Breast epithelium (tissue), 4 donors: ENCODE measurements around the gene PTPN9. TPM values are rescaled to one million over a fixed set of nuclear protein-coding genes. Genes with fewer than 3 reads are reported as not detected.
A peak's percentile ranks its signal among the peaks of the same experiment; 100 is the strongest.

ENCODE experiments used
- DNase-seq, 2 donors: peaks; one replicate each; pipeline ENCODE4 v3.0.0-alpha.2; 2019; ENCODE audit warnings: low spot score in 2 of 2
- H3K27ac ChIP-seq, 2 donors: fragments of 200-600 bp; sonication (generic) in 1 of 2; one replicate each; pipeline ENCODE4 v1.5.1; 2016 to 2019; ENCODE audit warnings: mild to moderate bottlenecking in 1 of 2
- H3K27me3 ChIP-seq, 2 donors: fragments of 200-600 bp; sonication (generic) in 1 of 2; one replicate each; pipeline versions ENCODE4 v1.5.1 to v1.6.0; 2017 to 2019; ENCODE audit warnings: control low read depth in 1 of 2, mild to moderate bottlenecking in 1 of 2
- H3K36me3 ChIP-seq: fragments of 200-600 bp; one replicate; pipeline ENCODE4 v1.5.1; 2019
- H3K4me1 ChIP-seq, 2 donors: fragments of 200-600 bp; sonication (generic); one replicate each; pipeline ENCODE4 v1.5.1; 2016 to 2019; ENCODE audit warnings: control low read depth in 1 of 2
- H3K4me3 ChIP-seq, 3 donors: fragments of 200-600 bp; sonication (generic); 1 replicate in 2 of 3; 2 replicates in 1 of 3; pipeline ENCODE4 v1.5.1; 2016 to 2019; ENCODE audit warnings: mild to moderate bottlenecking in 3 of 3, moderate library complexity in 2 of 3
- H3K9me3 ChIP-seq, 2 donors: fragments of 200-600 bp; sonication (generic) in 1 of 2; one replicate each; pipeline ENCODE4 v1.5.1; 2016 to 2019; ENCODE audit warnings: control low read depth in 1 of 2
- CTCF ChIP-seq, 3 donors: fragments of 450-650 bp; IDR thresholded peaks; one replicate each; pipeline ENCODE4 v1.5.1; 2016 to 2017; ENCODE audit warnings: antibody characterized with exemption in 3 of 3, mild to moderate bottlenecking in 3 of 3, moderate library complexity in 3 of 3
- POLR2A ChIP-seq: fragments of 450-650 bp; IDR thresholded peaks from one replicate; pipeline ENCODE4 v1.6.1; 2016; ENCODE audit warnings: antibody characterized with exemption, mild to moderate bottlenecking, moderate library complexity
- POLR2AphosphoS5 ChIP-seq, 3 donors: sonication (generic); formaldehyde crosslinking; IDR thresholded peaks; one replicate each; pipeline ENCODE4 v1.6.1; 2017; ENCODE audit warnings: antibody characterized with exemption in 3 of 3
- intact Hi-C: fragments of 100-400 bp; cut with DNase I; formaldehyde crosslinking; loops from one replicate; pipeline ENCODE4 v1.15.1; 2023; ENCODE audit warnings: low total_unique reads
- total RNA-seq, 3 donors: library from RNA; depleted of rRNA; stranded (reverse); fragments of >200 nt; gene quantifications; one replicate each; pipeline ENCODE4 v1.1.0, GENCODE V29; 2016

Gene PTPN9
- total RNA-seq, 3 donors from 2014 or later: 16.2 to 23.9 (median 19.9) TPM

GRCh38 chr15:75455424-75455981 is 123.6 kb downstream of the PTPN9 start:
- DNase-seq: peak; percentile 86 to 90
- TF ChIP-seq POLR2A (peak; percentile 34), POLR2AphosphoS5 (IDR thresholded peaks at IDR 0.05) (peak; percentile 7 to 24 (median 8)), CTCF (IDR thresholded peaks at IDR 0.05) (no peak)
- no peaks in the 10 kb centered on the region for H3K36me3 ChIP-seq
- H3K27me3 ChIP-seq: no peaks in the 10 kb centered on the region
- H3K4me1 ChIP-seq: no peaks in the 10 kb centered on the region
- no peaks in the 10 kb centered on the region for H3K9me3 ChIP-seq
- intact Hi-C loops: no loop called here
- peak overlapping the region; percentile 78 to 94 (median 89) for H3K4me3 ChIP-seq
- H3K27ac ChIP-seq: peak overlapping the region; percentile 96 to 99

DNA sequence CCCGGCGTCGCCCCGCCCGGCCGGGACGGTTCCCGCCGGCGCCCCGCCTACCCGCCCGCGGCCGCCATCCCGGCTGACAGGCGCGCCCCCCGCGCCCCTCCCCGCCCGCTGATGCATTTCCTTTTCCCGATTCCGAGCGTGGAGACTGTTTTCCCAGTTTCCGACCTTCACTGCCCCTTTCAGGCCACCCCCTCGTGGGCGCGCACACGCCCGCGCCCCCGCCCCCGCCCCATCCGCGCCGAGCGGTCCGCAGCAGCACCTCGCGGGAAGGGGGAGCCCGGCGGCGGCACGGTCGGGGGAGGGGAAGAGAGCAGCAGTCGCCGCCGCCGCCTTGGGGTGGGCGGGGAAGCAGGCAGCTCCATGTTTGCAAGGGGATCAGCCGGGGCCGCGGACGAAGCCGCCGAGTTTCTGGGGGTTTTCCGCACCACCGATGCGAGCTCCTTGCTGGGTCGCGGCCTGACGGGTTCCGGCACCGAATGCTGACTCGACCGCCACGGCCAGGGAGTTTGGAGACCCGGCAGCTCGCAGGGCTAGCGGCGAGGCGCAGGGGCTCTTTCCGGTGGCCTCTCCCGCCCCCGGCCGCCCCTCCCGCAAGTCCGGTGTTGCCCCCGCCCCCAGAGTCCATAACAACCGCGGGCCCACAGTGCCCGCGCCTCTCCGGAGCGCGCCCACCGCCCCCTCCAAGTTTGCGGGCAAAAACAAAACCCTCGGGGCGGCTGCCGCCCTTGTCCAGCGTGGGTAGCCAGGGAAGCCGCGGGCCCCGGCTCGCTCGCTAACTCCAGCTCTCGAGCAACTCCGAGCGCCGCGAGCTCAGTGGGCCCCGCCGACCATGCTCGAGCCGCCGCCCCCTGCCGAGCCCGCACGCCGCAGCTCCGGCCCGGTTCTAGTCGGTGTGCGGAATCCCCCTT is 124.4 kb downstream of the PTPN9 start:
- Histone ChIP-seq H3K27ac (peak overlapping the region; percentile 96 to 99), H3K4me3 (peak overlapping the region; percentile 78 to 94 (median 89)), H3K36me3 (no peaks in the 10 kb centered on the region), H3K4me1 (no peaks in the 10 kb centered on the region), H3K27me3 (no peaks in the 10 kb centered on the region), H3K9me3 (no peaks in the 10 kb centered on the region)
- DNase-seq: peak in 1 of 2 donors; percentile 61
- intact Hi-C loops: no loop called here
- TF ChIP-seq CTCF (IDR thresholded peaks at IDR 0.05) (no peak), POLR2AphosphoS5 (IDR thresholded peaks at IDR 0.05) (no peak), POLR2A (no peak)

- peak overlapping the region; percentile 98 to 99 for H3K27ac ChIP-seq
- H3K27me3 ChIP-seq: no peaks in the 10 kb centered on the region
- TF ChIP-seq CTCF (IDR thresholded peaks at IDR 0.05) (no peak), POLR2A (peak; percentile 47), POLR2AphosphoS5 (IDR thresholded peaks at IDR 0.05) (peak; percentile 57 to 88 (median 84))
- peak overlapping the region; percentile 78 to 94 (median 89) for H3K4me3 ChIP-seq
- peak; percentile 97 to 99 for DNase-seq
- intact Hi-C loops: no loop called here
- H3K4me1 ChIP-seq: no peaks in the 10 kb centered on the region
- no peaks in the 10 kb centered on the region for H3K9me3 ChIP-seq
- no peaks in the 10 kb centered on the region for H3K36me3 ChIP-seq
These were observed 125.2 kb downstream of the PTPN9 start for GRCh38 chr15:75453703-75454470.

- Histone ChIP-seq H3K4me1 (no peaks in the 10 kb centered on the region), H3K4me3 (peak overlapping the region; percentile 78 to 94 (median 89)), H3K27ac (peak overlapping the region; percentile 98 to 99), H3K27me3 (no peaks in the 10 kb centered on the region), H3K36me3 (no peaks in the 10 kb centered on the region), H3K9me3 (no peaks in the 10 kb centered on the region)
- TF ChIP-seq CTCF (IDR thresholded peaks at IDR 0.05): no peak
- TF ChIP-seq POLR2A: no peak
- TF ChIP-seq POLR2AphosphoS5 (IDR thresholded peaks at IDR 0.05): no peak
- peak; percentile 55 to 66 for DNase-seq
- intact Hi-C loops: no loop called here
These were observed 126.0 kb downstream of the PTPN9 start for GRCh38 chr15:75452865-75453702.
